EL (cell line): ENCODE data around the gene RABL3.
A peak's percentile ranks its signal among the peaks of the same experiment; 100 is the strongest.
"Not testable (repeated sequence)": the region's sequence is repeated elsewhere in the genome, so short reads cannot be mapped to it uniquely, and the experiment has no call there.

ENCODE experiments used
- DNase-seq: peaks from one replicate; pipeline ENCODE4 v3.0.0-alpha.2; 2016

The RABL3 gene

GRCh38 chr3:120682095-120682681 is 60.1 kb downstream of the RABL3 start, which contains the start of gene HGD:
Gene HGD, minus strand, starts transcription at chr3:120682239. Its CDS starts 128 bp downstream, at chr3:120682111.
- DNase-seq: no peak

DNA sequence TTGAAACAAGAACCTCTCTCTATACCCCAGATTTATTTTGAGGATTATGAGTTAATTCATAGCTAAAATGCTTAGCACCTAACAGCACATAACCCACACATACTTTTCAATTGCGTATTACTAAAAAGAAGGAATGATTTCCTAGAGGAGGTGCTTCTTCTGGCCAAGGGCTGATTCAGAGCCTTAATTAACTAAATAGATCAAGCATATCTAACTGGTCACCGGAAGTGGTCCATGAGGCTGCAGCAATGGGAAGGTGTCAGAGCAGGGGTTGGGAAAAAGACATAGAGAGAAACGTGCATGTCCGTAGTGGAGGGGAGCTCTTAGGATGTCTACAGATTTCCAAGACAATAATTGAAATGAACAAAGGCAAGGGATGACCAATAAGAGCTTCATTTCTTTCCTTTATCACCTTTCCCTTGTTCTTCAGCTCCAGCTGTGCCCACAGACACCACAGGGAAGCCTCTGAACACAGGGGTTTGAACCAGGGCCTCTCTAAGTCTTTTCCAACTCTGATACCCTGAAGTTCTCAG is 60.7 kb downstream of the RABL3 start:
- no peak for DNase-seq

- DNase-seq: no peak
Measured at GRCh38 chr3:120681018-120681417, 61.3 kb downstream of the RABL3 start.

DNA sequence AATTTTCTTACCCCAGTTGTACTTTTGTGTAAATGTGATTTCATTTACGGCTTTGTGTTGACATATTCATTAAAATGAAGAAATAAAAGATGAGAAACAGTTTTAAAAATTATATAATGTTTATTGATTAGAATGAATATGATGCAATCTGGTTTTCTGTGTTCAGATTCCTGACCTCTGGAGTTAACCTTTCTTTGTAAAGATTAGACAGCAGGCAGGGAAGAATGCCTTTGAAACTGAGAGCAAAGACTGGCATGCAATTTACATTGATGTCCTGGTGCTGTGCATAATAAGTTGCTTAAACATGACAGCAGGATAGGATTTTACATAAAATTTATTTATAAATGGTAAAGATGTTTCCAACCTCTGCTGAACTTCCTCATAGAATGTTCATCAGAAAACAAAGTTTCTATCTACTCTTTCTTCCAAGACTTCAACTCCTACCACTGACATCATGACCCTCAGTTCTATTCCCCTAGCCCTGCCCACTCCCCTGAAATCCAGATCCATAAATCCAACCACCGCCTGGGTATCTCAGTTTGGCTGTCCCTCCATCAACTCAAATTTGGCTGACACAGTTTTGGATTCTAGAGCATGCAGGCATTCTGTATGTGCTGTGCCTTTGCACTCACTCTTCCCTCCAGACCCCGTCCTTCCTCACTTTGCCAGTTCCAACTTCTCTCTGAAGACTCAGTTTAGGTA is 62.0 kb downstream of the RABL3 start:
- no peak for DNase-seq

DNA sequence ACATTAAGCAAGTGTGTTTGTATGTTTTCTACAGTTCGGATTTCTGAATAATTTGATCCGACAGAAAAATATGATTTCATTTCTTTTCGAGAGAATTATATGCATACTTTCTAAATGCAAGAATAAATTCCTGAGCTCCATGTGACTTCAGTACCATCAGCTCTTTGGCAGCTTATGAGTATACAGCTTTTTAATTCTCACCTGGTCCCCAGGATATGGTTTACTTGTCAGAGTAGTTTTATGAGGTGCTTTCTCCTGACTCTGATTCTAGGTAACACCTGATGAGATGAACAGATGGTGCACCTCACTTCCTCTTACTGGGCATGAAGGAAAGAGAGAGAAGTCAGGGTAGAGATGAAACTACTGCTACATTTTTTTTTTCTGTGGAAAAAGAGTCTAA is 63.3 kb downstream of the RABL3 start:
- no peak for DNase-seq

- peak; percentile 68 for DNase-seq
Measured at GRCh38 chr3:120678331-120678947, 63.9 kb downstream of the RABL3 start.

GRCh38 chr3:120677193-120677592 is 65.1 kb downstream of the RABL3 start:
- not testable (repeated sequence) for DNase-seq

GRCh38 chr3:120673116-120673515 is 69.2 kb downstream of the RABL3 start:
- no peak for DNase-seq

- no peak for DNase-seq
Measured at GRCh38 chr3:120670576-120670975, 71.7 kb downstream of the RABL3 start.

DNA sequence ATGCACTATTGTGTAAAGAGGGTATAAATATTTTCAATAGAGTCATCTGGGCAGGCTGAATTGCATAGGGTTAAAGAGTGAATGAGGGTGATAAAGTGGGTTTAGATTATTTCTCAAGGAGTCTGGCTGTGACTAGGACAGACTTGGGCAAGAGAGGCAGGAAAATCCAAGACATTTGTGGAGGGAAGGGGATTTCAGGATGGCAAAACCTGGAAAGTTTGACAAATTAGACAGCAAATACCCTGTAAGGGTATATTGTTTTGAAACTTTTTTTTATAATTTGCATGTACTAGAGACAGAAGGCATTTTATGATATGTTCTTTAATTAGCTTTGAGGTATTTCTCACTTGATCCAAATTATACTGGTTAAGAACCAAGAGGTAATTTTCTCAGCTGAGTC is 77.4 kb downstream of the RABL3 start:
- no peak for DNase-seq

DNA sequence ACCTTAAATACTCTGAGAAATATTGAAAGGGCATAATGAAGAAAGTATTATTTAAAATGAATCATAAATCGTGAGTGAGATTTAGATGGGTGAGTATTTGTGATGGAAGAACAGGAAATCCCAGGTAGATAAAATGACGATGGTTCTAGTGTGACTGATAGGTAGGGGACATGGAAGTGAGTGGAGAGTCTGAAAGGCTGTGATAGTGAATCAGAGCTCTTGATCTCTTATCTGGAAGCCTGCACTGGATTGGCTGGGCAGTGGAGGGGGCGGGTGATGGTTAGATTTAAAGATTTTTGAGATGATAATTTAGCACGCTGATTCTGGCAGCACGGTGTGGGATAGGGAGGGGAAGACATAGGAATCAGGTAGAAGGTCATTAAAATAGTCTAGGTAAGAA is 80.4 kb downstream of the RABL3 start:
- DNase-seq: no peak

DNA sequence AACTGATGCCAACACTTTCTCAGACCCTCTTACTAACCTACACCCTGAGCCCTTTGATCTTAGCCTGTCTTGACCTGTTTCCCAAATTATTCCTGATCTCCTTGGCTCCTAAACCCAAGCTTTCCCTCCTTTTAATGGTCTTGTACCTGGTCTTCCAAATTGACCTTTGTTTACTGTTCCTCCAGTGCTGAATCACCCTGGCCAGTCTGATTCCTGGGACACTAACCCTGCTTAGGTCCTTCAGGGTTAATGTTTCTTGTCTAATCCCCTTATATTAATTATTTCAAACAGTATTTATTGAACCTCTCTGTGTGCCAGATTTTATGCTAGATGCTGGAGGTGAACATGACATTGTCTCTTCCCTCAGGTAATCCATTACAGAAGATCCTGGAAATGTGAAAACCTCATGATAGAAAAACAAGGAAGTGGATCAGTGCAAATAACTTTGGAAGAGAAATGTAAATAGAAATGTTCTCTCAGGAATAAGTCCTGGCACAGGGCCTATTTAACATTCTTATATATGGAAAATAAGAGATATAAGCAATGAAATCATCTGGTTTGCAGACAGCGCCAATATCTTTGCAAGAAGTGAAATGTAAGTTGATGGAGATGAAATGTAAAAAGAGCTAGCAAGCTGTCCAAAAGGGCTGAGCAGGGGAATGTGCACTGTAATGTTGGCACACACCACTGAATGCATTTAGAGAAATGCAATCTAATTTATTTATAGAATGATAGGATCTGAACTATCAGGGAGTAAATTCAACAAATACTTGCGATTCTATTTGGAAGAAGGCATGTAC is 81.0 kb downstream of the RABL3 start:
- no peak for DNase-seq

GRCh38 chr3:120659834-120660233 is 82.5 kb downstream of the RABL3 start:
- DNase-seq: no peak

- no peak for DNase-seq
Measured at GRCh38 chr3:120659285-120659684, 83.0 kb downstream of the RABL3 start.

GRCh38 chr3:120652896-120653545 is 89.3 kb downstream of the RABL3 start:
- DNase-seq: no peak

- no peak for DNase-seq
Measured at GRCh38 chr3:120652281-120652680, 90.0 kb downstream of the RABL3 start.

- DNase-seq: peak; percentile 44
Measured at GRCh38 chr3:120650311-120650710, 92.0 kb downstream of the RABL3 start.

DNA sequence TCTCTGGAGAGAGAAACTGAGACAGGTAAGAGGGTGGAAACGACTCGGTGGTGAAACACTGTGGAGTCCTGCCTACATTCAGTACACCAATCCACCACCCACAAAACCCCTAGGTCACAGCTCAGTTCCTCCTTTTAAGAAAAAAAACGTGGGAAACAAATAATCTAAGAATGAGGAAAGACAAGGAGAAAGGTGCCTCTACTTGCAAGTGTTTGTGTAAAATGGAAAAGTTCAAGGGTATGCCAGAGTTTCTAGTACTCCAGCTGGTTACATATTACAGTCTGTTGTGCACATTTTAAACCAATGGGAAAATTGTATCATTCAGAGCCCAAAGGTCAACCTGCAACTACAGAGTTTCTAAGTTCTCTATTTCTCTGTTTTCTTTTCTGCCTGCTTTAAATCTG is 92.5 kb downstream of the RABL3 start:
- no peak for DNase-seq

GRCh38 chr3:120648290-120648689 is 94.0 kb downstream of the RABL3 start:
- DNase-seq: peak; percentile 22

- DNase-seq: no peak
Measured at GRCh38 chr3:120646771-120647432, 95.4 kb downstream of the RABL3 start.

GRCh38 chr3:120645083-120645845 is 97.1 kb downstream of the RABL3 start:
- DNase-seq: peak; percentile 21
